SU-DHL-6 (cell line): Measurements from ENCODE around the gene SLC5A6.

ENCODE experiments used
- CTCF ChIP-seq: fragments of 200-600 bp; sonication (generic); IDR thresholded peaks from one replicate; pipeline ENCODE4 v1.5.1; 2017; ENCODE audit warnings: antibody characterized with exemption, mild to moderate bottlenecking, low read length, moderate library complexity; ENCODE audit not compliant: insufficient read depth, poor library complexity, severe bottlenecking
- EZH2phosphoT487 ChIP-seq: fragments of 200-600 bp; sonication (generic), shearing (Covaris generic); conservative IDR thresholded peaks from 2 replicates; pipeline ENCODE4 v1.6.1; 2018; ENCODE audit warnings: mild to moderate bottlenecking, antibody characterized with exemption, low read length, moderate library complexity, mixed read lengths

- no peak for TF ChIP-seq CTCF
- TF ChIP-seq EZH2phosphoT487, result no peak
Observed at GRCh38 chr2:27241761-27242613, 29.9 kb upstream of the SLC5A6 start.
